Measurements from ENCODE around the gene SIK3.

The SIK3 gene

GRCh38 chr11:116793772-116794097 lies 304.5 kb downstream of the SIK3 start:
- in situ Hi-C loops (cut with HindIII; ENCODE audit: low sequenced_read_pairs): no loop called here

More at GRCh38 chr11:116793772-116794097, 304.5 kb downstream of the SIK3 start:
- peak; percentile 24 for DNase-seq (ENCODE audit: low read depth, low spot score)
- no peak for TF ChIP-seq CTCF (IDR thresholded peaks at IDR 0.05; ENCODE audit: low read depth, low read length)
- no peak overlapping the region for H3K4me3 ChIP-seq (ENCODE audit: low read depth, low read length)
